ENCODE results near the gene KRT8.

DNA sequence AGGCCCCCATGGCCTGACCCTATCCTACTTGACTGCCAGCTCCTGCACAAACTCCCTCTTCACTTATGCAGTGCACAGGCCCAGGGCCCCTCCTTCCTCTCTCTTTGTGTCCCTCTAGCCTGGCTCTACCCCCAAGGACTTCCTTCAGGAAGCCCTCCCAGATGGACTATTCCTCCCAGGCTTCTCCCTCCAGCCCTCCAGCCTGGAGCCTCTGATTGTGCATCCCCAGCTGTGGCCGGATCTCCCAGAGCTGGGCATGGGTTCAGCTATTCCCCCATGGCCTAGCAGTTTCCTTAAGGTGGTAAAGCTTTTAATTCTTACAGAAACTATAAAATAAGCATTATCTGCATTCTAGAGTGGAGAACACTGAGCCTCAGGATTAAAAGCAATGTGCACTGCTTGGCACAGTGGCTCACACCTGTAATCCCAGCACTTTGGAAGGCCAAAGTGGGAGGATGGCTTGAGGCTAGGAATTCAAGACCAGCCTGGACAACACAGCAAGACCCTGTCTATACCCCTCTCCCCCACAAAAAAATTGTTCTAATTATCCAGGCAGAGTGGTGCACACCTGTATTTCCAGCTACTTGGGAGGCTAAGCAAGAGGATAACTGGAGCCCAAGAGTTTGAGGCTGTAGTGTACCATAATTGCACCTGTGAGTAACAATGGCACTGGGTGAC, 16.8 kb upstream of the KRT8 start:
- TF ChIP-seq, protein P1, sequence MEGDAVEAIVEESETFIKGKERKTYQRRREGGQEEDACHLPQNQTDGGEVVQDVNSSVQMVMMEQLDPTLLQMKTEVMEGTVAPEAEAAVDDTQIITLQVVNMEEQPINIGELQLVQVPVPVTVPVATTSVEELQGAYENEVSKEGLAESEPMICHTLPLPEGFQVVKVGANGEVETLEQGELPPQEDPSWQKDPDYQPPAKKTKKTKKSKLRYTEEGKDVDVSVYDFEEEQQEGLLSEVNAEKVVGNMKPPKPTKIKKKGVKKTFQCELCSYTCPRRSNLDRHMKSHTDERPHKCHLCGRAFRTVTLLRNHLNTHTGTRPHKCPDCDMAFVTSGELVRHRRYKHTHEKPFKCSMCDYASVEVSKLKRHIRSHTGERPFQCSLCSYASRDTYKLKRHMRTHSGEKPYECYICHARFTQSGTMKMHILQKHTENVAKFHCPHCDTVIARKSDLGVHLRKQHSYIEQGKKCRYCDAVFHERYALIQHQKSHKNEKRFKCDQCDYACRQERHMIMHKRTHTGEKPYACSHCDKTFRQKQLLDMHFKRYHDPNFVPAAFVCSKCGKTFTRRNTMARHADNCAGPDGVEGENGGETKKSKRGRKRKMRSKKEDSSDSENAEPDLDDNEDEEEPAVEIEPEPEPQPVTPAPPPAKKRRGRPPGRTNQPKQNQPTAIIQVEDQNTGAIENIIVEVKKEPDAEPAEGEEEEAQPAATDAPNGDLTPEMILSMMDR (IDR thresholded peaks at IDR 0.05), result no peak
- TF ChIP-seq POLR2A (IDR thresholded peaks at IDR 0.05), result no peak

Data from tibial nerve (tissue), 3 donors.